Measurements from ENCODE around the gene BTBD1.

Gene BTBD1

DNA sequence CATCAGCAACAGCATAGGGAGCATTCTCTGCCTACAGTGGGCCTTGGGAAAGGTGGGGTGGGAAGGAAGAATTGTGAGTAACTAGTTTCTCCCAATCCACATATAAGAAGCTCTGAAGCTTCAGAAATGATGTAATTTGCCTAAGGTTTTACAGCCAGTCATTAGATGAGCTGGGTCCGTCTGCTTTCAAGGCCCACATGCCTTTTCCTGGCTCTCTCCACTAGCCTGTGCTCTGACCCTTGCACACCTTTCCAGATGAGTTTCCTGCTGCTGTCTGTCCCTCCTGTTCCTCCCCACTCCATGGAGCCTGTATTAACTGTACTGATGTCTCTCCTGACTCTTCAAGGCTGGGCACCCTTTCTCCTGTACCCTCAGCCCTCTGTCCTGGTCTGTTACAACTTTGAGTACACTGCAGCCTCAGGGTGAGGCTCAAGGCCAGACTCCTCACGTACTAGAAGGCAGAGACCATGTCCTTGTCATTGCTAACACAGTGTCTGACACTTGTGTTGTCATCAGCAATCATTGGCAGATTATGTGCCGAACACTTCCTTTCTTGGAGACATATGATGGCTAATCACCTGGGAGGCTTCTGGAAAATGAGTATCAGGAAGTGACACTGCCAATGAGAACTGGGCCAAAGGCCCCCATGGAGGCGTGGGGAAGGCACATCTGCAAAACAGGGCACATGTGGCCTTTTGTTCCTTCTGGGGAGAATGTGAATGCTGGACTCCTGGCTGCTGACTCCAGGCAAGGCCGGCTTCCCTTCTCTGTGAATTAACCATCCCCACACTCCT lies 47.0 kb upstream of the BTBD1 start:
- H4K8ac ChIP-seq (ENCODE audit: low read depth, low read length): no peak overlapping the region
- no peaks in the 10 kb centered on the region for H3K9me3 ChIP-seq (ENCODE audit: insufficient read depth, low read depth, low read length)
- no peak overlapping the region for H3K18ac ChIP-seq (ENCODE audit: low read length)
- no peaks in the 10 kb centered on the region for H3K79me2 ChIP-seq (ENCODE audit: control insufficient read depth, insufficient read depth, low read length, poor library complexity)
- no CpG with 5 or more reads among the region's 5 CpGs for WGBS (ENCODE audit: extremely low coverage, insufficient coverage, insufficient read length)
- no peaks in the 10 kb centered on the region for H3K79me1 ChIP-seq (ENCODE audit: low read length)
- no peak for DNase-seq
- no peak overlapping the region for H3K9ac ChIP-seq (ENCODE audit: low read length)
- H2AFZ ChIP-seq (ENCODE audit: insufficient read depth, low read length, poor library complexity): no peak overlapping the region
- no peak overlapping the region for H3K4me2 ChIP-seq (ENCODE audit: low read length)
- no peak overlapping the region for H4K12ac ChIP-seq (ENCODE audit: low read depth, low read length)
- H2BK12ac ChIP-seq (ENCODE audit: low read length): no peak overlapping the region
- H3K4me1 ChIP-seq (ENCODE audit: control insufficient read depth in 1 of 2, insufficient read depth in 2 of 2, low read length in 2 of 2): no peaks in the 10 kb centered on the region
- no peak overlapping the region for H4K91ac ChIP-seq (ENCODE audit: low read depth, low read length)
- H3K27ac ChIP-seq (ENCODE audit: low read depth, low read length): no peak overlapping the region
- H2AK5ac ChIP-seq (ENCODE audit: low read length): no peak overlapping the region
- H3K14ac ChIP-seq (ENCODE audit: low read length): no peak overlapping the region
- no peak overlapping the region for H3K4ac ChIP-seq (ENCODE audit: low read depth, low read length)
- H3K4me3 ChIP-seq (ENCODE audit: low read depth, low read length): no peak overlapping the region
- H2BK120ac ChIP-seq (ENCODE audit: insufficient read depth, low read length, poor library complexity): no peak overlapping the region
- peaks cover 5% of the 10 kb centered on the region for H3K27me3 ChIP-seq (ENCODE audit: insufficient read depth, low read length)
- no peaks in the 10 kb centered on the region for H3K36me3 ChIP-seq (ENCODE audit: control insufficient read depth in 1 of 2, insufficient read depth in 2 of 2, low read length in 2 of 2)
- H2BK5ac ChIP-seq (ENCODE audit: low read depth, low read length, poor library complexity): no peak overlapping the region
- H3K23ac ChIP-seq (ENCODE audit: low read length): no peak overlapping the region

DNA sequence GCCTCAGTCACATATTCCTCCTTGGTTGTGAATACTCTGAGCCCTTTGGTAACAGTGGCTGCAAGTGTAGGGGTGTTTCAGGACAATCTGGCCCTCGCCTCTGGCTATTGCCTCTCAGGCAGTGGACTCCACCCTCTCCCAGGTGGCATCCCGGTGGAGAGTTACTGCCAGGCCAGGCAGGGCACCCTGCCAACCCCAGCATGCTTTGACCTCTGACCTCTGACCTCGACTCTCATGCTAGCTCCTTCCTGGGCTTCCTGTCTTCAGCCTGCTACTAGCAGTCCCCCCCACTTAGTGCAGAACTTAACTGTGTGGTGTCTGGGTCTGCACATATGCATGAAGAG lies 45.9 kb upstream of the BTBD1 start:
- Histone ChIP-seq H3K27ac (ENCODE audit: low read depth, low read length) (no peak overlapping the region), H3K79me1 (ENCODE audit: low read length) (no peaks in the 10 kb centered on the region), H3K9ac (ENCODE audit: low read length) (no peak overlapping the region), H3K4ac (ENCODE audit: low read depth, low read length) (no peak overlapping the region), H3K14ac (ENCODE audit: low read length) (no peak overlapping the region), H3K36me3 (ENCODE audit: control insufficient read depth in 1 of 2, insufficient read depth in 2 of 2, low read length in 2 of 2) (no peaks in the 10 kb centered on the region), H3K4me1 (ENCODE audit: control insufficient read depth in 1 of 2, insufficient read depth in 2 of 2, low read length in 2 of 2) (peaks cover 0 to under 1% of the 10 kb centered on the region in 2 experiments), H2BK12ac (ENCODE audit: low read length) (no peak overlapping the region), H3K23ac (ENCODE audit: low read length) (no peak overlapping the region), H3K4me2 (ENCODE audit: low read length) (no peak overlapping the region), H4K8ac (ENCODE audit: low read depth, low read length) (no peak overlapping the region), H2BK5ac (ENCODE audit: low read depth, low read length, poor library complexity) (no peak overlapping the region), H2BK120ac (ENCODE audit: insufficient read depth, low read length, poor library complexity) (no peak overlapping the region), H4K91ac (ENCODE audit: low read depth, low read length) (no peak overlapping the region), H4K12ac (ENCODE audit: low read depth, low read length) (no peak overlapping the region), H2AK5ac (ENCODE audit: low read length) (no peak overlapping the region), H3K79me2 (ENCODE audit: control insufficient read depth, insufficient read depth, low read length, poor library complexity) (no peaks in the 10 kb centered on the region), H3K4me3 (ENCODE audit: low read depth, low read length) (no peak overlapping the region), H3K9me3 (ENCODE audit: insufficient read depth, low read depth, low read length) (peaks cover 4% of the 10 kb centered on the region), H3K18ac (ENCODE audit: low read length) (no peak overlapping the region), H2AFZ (ENCODE audit: insufficient read depth, low read length, poor library complexity) (no peak overlapping the region), H3K27me3 (ENCODE audit: insufficient read depth, low read length) (peaks cover 11% of the 10 kb centered on the region)
- no peak for DNase-seq
- no CpG with 5 or more reads among the region's 3 CpGs for WGBS (ENCODE audit: extremely low coverage, insufficient coverage, insufficient read length)

DNA sequence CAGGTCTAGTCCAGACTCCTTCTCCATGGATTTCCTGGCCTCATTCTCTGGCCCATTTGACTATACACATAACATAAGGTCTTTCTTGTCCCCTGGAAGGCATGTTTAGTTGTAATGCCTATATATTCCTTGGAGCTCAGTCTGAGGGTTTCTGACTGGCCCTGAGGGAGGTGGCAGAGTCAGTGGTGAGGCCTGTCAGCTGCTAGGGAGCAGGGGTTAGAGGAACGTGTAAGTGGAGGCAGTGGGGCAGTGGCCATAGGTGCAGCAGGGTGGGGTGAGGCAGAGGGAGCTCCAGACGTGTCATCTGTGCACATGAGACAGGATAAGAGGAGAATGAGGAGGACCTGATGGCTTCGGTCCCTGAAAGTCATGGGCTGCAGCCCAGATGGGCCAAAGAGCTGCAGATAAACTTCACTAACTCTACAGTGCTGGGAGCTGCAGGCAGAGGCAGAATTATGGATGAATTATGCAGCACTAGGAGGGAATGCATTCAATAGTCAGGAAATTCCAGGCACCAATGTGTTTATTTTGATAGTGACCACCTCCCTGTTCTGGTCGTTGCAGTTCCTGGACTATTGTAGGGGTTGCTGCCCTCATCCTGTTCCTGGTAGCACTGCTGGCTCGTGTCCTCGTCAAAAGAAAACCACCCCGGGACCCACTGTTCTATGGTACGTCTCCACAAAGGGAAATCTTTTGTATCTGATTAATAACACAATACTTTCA lies 45.3 kb upstream of the BTBD1 start:
- no peak overlapping the region for H4K91ac ChIP-seq (ENCODE audit: low read depth, low read length)
- no peak overlapping the region for H3K4ac ChIP-seq (ENCODE audit: low read depth, low read length)
- H2AK5ac ChIP-seq (ENCODE audit: low read length): no peak overlapping the region
- H2BK12ac ChIP-seq (ENCODE audit: low read length): no peak overlapping the region
- H3K79me2 ChIP-seq (ENCODE audit: control insufficient read depth, insufficient read depth, low read length, poor library complexity): no peaks in the 10 kb centered on the region
- no peak overlapping the region for H3K4me3 ChIP-seq (ENCODE audit: low read depth, low read length)
- H3K36me3 ChIP-seq (ENCODE audit: control insufficient read depth in 1 of 2, insufficient read depth in 2 of 2, low read length in 2 of 2): no peaks in the 10 kb centered on the region
- no peak overlapping the region for H4K8ac ChIP-seq (ENCODE audit: low read depth, low read length)
- H4K12ac ChIP-seq (ENCODE audit: low read depth, low read length): no peak overlapping the region
- H2BK5ac ChIP-seq (ENCODE audit: low read depth, low read length, poor library complexity): no peak overlapping the region
- no peaks in the 10 kb centered on the region for H3K79me1 ChIP-seq (ENCODE audit: low read length)
- no peak overlapping the region for H3K27ac ChIP-seq (ENCODE audit: low read depth, low read length)
- H3K14ac ChIP-seq (ENCODE audit: low read length): no peak overlapping the region
- H3K4me1 ChIP-seq (ENCODE audit: control insufficient read depth in 1 of 2, insufficient read depth in 2 of 2, low read length in 2 of 2): peaks cover 5 to 6% of the 10 kb centered on the region in 2 experiments
- peaks cover 16% of the 10 kb centered on the region for H3K27me3 ChIP-seq (ENCODE audit: insufficient read depth, low read length)
- no peak overlapping the region for H2AFZ ChIP-seq (ENCODE audit: insufficient read depth, low read length, poor library complexity)
- no peak overlapping the region for H3K4me2 ChIP-seq (ENCODE audit: low read length)
- no peak overlapping the region for H3K9ac ChIP-seq (ENCODE audit: low read length)
- WGBS (ENCODE audit: extremely low coverage, insufficient coverage, insufficient read length): no CpG with 5 or more reads among the region's 8 CpGs
- H2BK120ac ChIP-seq (ENCODE audit: insufficient read depth, low read length, poor library complexity): no peak overlapping the region
- no peak overlapping the region for H3K23ac ChIP-seq (ENCODE audit: low read length)
- peaks cover 4% of the 10 kb centered on the region for H3K9me3 ChIP-seq (ENCODE audit: insufficient read depth, low read depth, low read length)
- DNase-seq: no peak
- no peak overlapping the region for H3K18ac ChIP-seq (ENCODE audit: low read length)

DNA sequence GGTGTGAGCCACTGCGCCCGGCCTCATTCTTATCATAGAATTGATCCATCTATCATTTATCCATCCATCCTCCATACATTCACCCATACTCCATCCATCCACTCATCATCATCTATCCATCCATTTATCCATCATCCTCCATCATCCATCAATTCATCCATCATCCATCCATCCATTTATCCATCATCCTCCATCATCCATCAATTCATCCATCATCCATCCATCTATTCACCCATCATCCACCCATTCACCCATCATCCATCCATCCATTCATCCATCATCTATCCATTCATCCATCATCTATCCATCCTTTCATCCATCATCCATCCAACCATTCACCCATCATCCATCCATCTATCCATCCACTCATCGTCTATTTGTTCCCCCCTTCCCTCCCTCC lies 44.1 kb upstream of the BTBD1 start:
- Histone ChIP-seq H2BK5ac (ENCODE audit: low read depth, low read length, poor library complexity) (no peak overlapping the region), H3K14ac (ENCODE audit: low read length) (no peak overlapping the region), H3K4me2 (ENCODE audit: low read length) (no peak overlapping the region), H4K12ac (ENCODE audit: low read depth, low read length) (no peak overlapping the region), H2AFZ (ENCODE audit: insufficient read depth, low read length, poor library complexity) (no peak overlapping the region), H2AK5ac (ENCODE audit: low read length) (no peak overlapping the region), H3K18ac (ENCODE audit: low read length) (no peak overlapping the region), H3K27ac (ENCODE audit: low read depth, low read length) (no peak overlapping the region), H4K8ac (ENCODE audit: low read depth, low read length) (no peak overlapping the region), H3K4me1 (ENCODE audit: control insufficient read depth in 1 of 2, insufficient read depth in 2 of 2, low read length in 2 of 2) (peaks cover 8 to 10% of the 10 kb centered on the region in 2 experiments), H2BK120ac (ENCODE audit: insufficient read depth, low read length, poor library complexity) (no peak overlapping the region), H3K36me3 (ENCODE audit: control insufficient read depth in 1 of 2, insufficient read depth in 2 of 2, low read length in 2 of 2) (no peaks in the 10 kb centered on the region), H3K23ac (ENCODE audit: low read length) (no peak overlapping the region), H3K79me1 (ENCODE audit: low read length) (no peaks in the 10 kb centered on the region), H3K9me3 (ENCODE audit: insufficient read depth, low read depth, low read length) (peaks cover 4% of the 10 kb centered on the region), H3K9ac (ENCODE audit: low read length) (no peak overlapping the region), H3K27me3 (ENCODE audit: insufficient read depth, low read length) (peaks cover 23% of the 10 kb centered on the region), H2BK12ac (ENCODE audit: low read length) (no peak overlapping the region), H3K79me2 (ENCODE audit: control insufficient read depth, insufficient read depth, low read length, poor library complexity) (no peaks in the 10 kb centered on the region), H3K4me3 (ENCODE audit: low read depth, low read length) (no peak overlapping the region), H3K4ac (ENCODE audit: low read depth, low read length) (no peak overlapping the region), H4K91ac (ENCODE audit: low read depth, low read length) (no peak overlapping the region)
- DNase-seq: no peak
- WGBS (ENCODE audit: extremely low coverage, insufficient coverage, insufficient read length): 100% methylated on average over 1 of the region's 3 CpGs

Data from trophoblast cell (in vitro differentiated cells and primary cell).